SU-DHL-6 (cell line): ENCODE results near the gene RAPGEF5.

ENCODE experiments used
- H2AFZ ChIP-seq: fragments of 200-600 bp; sonication (generic); 2 replicates; pipeline ENCODE4 v1.6.1; 2014; ENCODE audit warnings: low read depth, mild to moderate bottlenecking, moderate library complexity, mixed read lengths, antibody characterized with exemption, low read length; ENCODE audit not compliant: severe bottlenecking
- H3F3A ChIP-seq: fragments of 200-600 bp; shearing (Covaris generic); 2 replicates; pipeline ENCODE4 v1.6.0; 2016; ENCODE audit warnings: antibody characterized with exemption, mild to moderate bottlenecking; ENCODE audit not compliant: insufficient read depth
- H3K27ac ChIP-seq: fragments of 200-600 bp; sonication (generic); 2 replicates; pipeline ENCODE4 v1.5.1; 2016; ENCODE audit warnings: low read depth, mild to moderate bottlenecking, low read length, moderate library complexity, mixed read lengths
- H3K27me3 ChIP-seq: fragments of 200-600 bp; sonication (generic), shearing (Covaris generic); 2 replicates; pipeline ENCODE4 v1.6.0; 2014; ENCODE audit warnings: mild to moderate bottlenecking, low read length
- H3K36me3 ChIP-seq: fragments of 200-600 bp; sonication (generic); 2 replicates; pipeline ENCODE4 v1.6.1; 2014; ENCODE audit warnings: mild to moderate bottlenecking, low read length, mixed read lengths
- H3K4me2 ChIP-seq: fragments of 300-600, 200-600 bp; shearing (Covaris generic), sonication (generic); 2 replicates; pipeline ENCODE4 v1.6.0; 2014; ENCODE audit warnings: low read length, low read depth, mild to moderate bottlenecking; ENCODE audit not compliant: poor library complexity, severe bottlenecking
- H3K4me3 ChIP-seq: fragments of 200-600 bp; sonication (generic); 2 replicates; pipeline ENCODE4 v1.5.1; 2014; ENCODE audit warnings: antibody characterized with exemption, low read length, mild to moderate bottlenecking, mixed read lengths; ENCODE audit not compliant: insufficient read depth, poor library complexity, severe bottlenecking
- H3K79me2 ChIP-seq: fragments of 200-600 bp; sonication (generic); 2 replicates; pipeline ENCODE4 v1.6.1; 2014; ENCODE audit warnings: mild to moderate bottlenecking, low read length, moderate library complexity; ENCODE audit not compliant: insufficient read depth
- H3K9ac ChIP-seq: fragments of 200-600 bp; sonication (generic); 2 replicates; pipeline ENCODE4 v1.7.0; 2014; ENCODE audit warnings: mild to moderate bottlenecking, low read length
- H3K9me2 ChIP-seq: fragments of 200-600 bp; sonication (generic); replicated peaks from 2 replicates; pipeline ENCODE4 v1.6.1; 2014; ENCODE audit warnings: low read length; ENCODE audit not compliant: insufficient read depth
- H3K9me3 ChIP-seq: fragments of 200-600 bp; sonication (generic); 2 replicates; pipeline ENCODE4 v1.6.1; 2014; ENCODE audit warnings: low read length, mixed read lengths; ENCODE audit not compliant: insufficient read depth
- H4K20me1 ChIP-seq: fragments of 200-600 bp; sonication (generic); 2 replicates; pipeline ENCODE4 v1.6.1; 2014; ENCODE audit warnings: low read depth, mild to moderate bottlenecking, antibody characterized with exemption, low read length, moderate library complexity, mixed read lengths
- EZH2phosphoT487 ChIP-seq: fragments of 200-600 bp; sonication (generic), shearing (Covaris generic); conservative IDR thresholded peaks from 2 replicates; pipeline ENCODE4 v1.6.1; 2018; ENCODE audit warnings: mild to moderate bottlenecking, antibody characterized with exemption, low read length, moderate library complexity, mixed read lengths
- TF ChIP-seq, protein P1 (sequence below): fragments of 200-600 bp; sonication (generic); IDR thresholded peaks from one replicate; pipeline ENCODE4 v1.5.1; 2017; ENCODE audit warnings: antibody characterized with exemption, mild to moderate bottlenecking, low read length, moderate library complexity; ENCODE audit not compliant: insufficient read depth, poor library complexity, severe bottlenecking

The RAPGEF5 gene

GRCh38 chr7:22074897-22075296, 282.1 kb downstream of the RAPGEF5 start:
- Histone ChIP-seq H3K9me3 (no peaks in the 10 kb centered on the region), H3K79me2 (no peaks in the 10 kb centered on the region), H2AFZ (no peak overlapping the region), H3K27me3 (no peaks in the 10 kb centered on the region), H3K4me2 (no peak overlapping the region), H3F3A (no peaks in the 10 kb centered on the region), H3K9ac (no peak overlapping the region), H3K36me3 (no peaks in the 10 kb centered on the region), H3K4me3 (no peak overlapping the region), H3K9me2 (no peaks in the 10 kb centered on the region), H3K27ac (no peak overlapping the region), H4K20me1 (no peaks in the 10 kb centered on the region)
- TF ChIP-seq, protein P1, sequence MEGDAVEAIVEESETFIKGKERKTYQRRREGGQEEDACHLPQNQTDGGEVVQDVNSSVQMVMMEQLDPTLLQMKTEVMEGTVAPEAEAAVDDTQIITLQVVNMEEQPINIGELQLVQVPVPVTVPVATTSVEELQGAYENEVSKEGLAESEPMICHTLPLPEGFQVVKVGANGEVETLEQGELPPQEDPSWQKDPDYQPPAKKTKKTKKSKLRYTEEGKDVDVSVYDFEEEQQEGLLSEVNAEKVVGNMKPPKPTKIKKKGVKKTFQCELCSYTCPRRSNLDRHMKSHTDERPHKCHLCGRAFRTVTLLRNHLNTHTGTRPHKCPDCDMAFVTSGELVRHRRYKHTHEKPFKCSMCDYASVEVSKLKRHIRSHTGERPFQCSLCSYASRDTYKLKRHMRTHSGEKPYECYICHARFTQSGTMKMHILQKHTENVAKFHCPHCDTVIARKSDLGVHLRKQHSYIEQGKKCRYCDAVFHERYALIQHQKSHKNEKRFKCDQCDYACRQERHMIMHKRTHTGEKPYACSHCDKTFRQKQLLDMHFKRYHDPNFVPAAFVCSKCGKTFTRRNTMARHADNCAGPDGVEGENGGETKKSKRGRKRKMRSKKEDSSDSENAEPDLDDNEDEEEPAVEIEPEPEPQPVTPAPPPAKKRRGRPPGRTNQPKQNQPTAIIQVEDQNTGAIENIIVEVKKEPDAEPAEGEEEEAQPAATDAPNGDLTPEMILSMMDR, result no peak
- no peak for TF ChIP-seq EZH2phosphoT487
